Measurements from ENCODE around the gene ATP8B3.

GRCh38 chr19:1758959-1759903 lies 52.8 kb downstream of the ATP8B3 start:
- TF ChIP-seq POLR2A (IDR thresholded peaks at IDR 0.05) = no peak
- TF ChIP-seq CTCF (IDR thresholded peaks at IDR 0.05) = no peak
- no peak for TF ChIP-seq EP300 (IDR thresholded peaks at IDR 0.05; ENCODE audit: low read depth)
- no peak for TF ChIP-seq POLR2AphosphoS5 (IDR thresholded peaks at IDR 0.05)
